GM19238 (cell line): Measurements from ENCODE around the gene TEX51.

Experiments used
- DNase-seq: peaks from one replicate; pipeline ENCODE4 v3.0.0; 2011; ENCODE audit warnings: low spot score; ENCODE audit not compliant: insufficient read length

The TEX51 gene

GRCh38 chr2:126913329-126913728, 14.6 kb downstream of the TEX51 start:
- no peak for DNase-seq

- DNase-seq, result no peak
Observed at GRCh38 chr2:126913881-126914615, 15.4 kb downstream of the TEX51 start.

GRCh38 chr2:126914811-126915500, 16.3 kb downstream of the TEX51 start:
- no peak for DNase-seq

- DNase-seq, result no peak
Observed at GRCh38 chr2:126915903-126916302, 17.2 kb downstream of the TEX51 start.

- DNase-seq, result no peak
Observed at GRCh38 chr2:126916744-126917143, 18.1 kb downstream of the TEX51 start.

GRCh38 chr2:126921066-126921465, 22.4 kb downstream of the TEX51 start:
- DNase-seq, result no peak

- DNase-seq, result no peak
Observed at GRCh38 chr2:126930970-126931590, 32.4 kb downstream of the TEX51 start.

GRCh38 chr2:126932529-126932928, 33.8 kb downstream of the TEX51 start:
- no peak for DNase-seq

GRCh38 chr2:126932966-126933710, 34.4 kb downstream of the TEX51 start:
- DNase-seq, result no peak

GRCh38 chr2:126933711-126934091, 35.0 kb downstream of the TEX51 start:
- DNase-seq, result no peak

- no peak for DNase-seq
Observed at GRCh38 chr2:126934809-126935208, 36.1 kb downstream of the TEX51 start.

- no peak for DNase-seq
Observed at GRCh38 chr2:126935774-126936173, 37.1 kb downstream of the TEX51 start.

- no peak for DNase-seq
Observed at GRCh38 chr2:126936219-126936723, 37.6 kb downstream of the TEX51 start.

- no peak for DNase-seq
Observed at GRCh38 chr2:126940331-126940730, 41.6 kb downstream of the TEX51 start.

- DNase-seq, result no peak
Observed at GRCh38 chr2:126942427-126943203, 43.9 kb downstream of the TEX51 start.

- DNase-seq, result no peak
Observed at GRCh38 chr2:126943612-126944348, 45.1 kb downstream of the TEX51 start.

GRCh38 chr2:126945118-126945517, 46.4 kb downstream of the TEX51 start:
- DNase-seq, result no peak

- no peak for DNase-seq
Observed at GRCh38 chr2:126946318-126947102, 47.8 kb downstream of the TEX51 start.

GRCh38 chr2:126947103-126947429, 48.4 kb downstream of the TEX51 start:
- DNase-seq, result no peak

GRCh38 chr2:126949775-126950174, 51.1 kb downstream of the TEX51 start:
- DNase-seq, result no peak
